ENCODE data around the gene HTRA3. TPM values are rescaled to one million over a fixed set of nuclear protein-coding genes. Genes with fewer than 3 reads are reported as not detected.

Gene HTRA3
- total RNA-seq, 1 experiment from 2014 or later: 2.3 TPM

GRCh38 chr4:8225706-8226443, 43.7 kb upstream of the HTRA3 start (continued):
- 0 out of 2 replicates have a peak, but pooled peaks have one; percentile 5 for TF ChIP-seq PRDM15 (CRISPR knock-in tag; IDR thresholded peaks at IDR 0.05)
- no peak for TF ChIP-seq GABPB1 (CRISPR knock-in tag; IDR thresholded peaks at IDR 0.05)
- TF ChIP-seq TEAD1 (CRISPR knock-in tag; IDR thresholded peaks at IDR 0.05): no peak
- 0 out of 2 replicates have a peak, but pooled peaks have one; percentile 21 for TF ChIP-seq SP1 (CRISPR knock-in tag; conservative IDR thresholded peaks at IDR 0.05)
- no peak for TF ChIP-seq ZNF423 (CRISPR knock-in tag; IDR thresholded peaks at IDR 0.05)
- no peak for TF ChIP-seq ZNF263 (CRISPR knock-in tag; IDR thresholded peaks at IDR 0.05; ENCODE audit: low read depth)

GRCh38 chr4:8227201-8227770, 42.3 kb upstream of the HTRA3 start:
- ChIA-PET CTCF (interaction anchor here (1.0 to 6.5 kb wide), 6 partner anchors 15 to 183 kb away, joined by 3 to 55 read pairs (median 5); no protein-coding TSS in a partner anchor), POLR2A (no interaction called here)
- DNase-seq (ENCODE audit: low spot score) (no peak), ATAC-seq (no peak)
- Mint-ChIP-seq H3K27me3 (ENCODE audit: low read depth) (no peaks in the 10 kb centered on the region), H3K36me3 (no peaks in the 10 kb centered on the region), H3K4me1 (peaks cover 18% of the 10 kb centered on the region), H3K9me3 (no peaks in the 10 kb centered on the region), H3K4me3 (no peak overlapping the region), H3K27ac (no peak overlapping the region)
- TF ChIP-seq STAT6 (CRISPR knock-in tag; conservative IDR thresholded peaks at IDR 0.05; ENCODE audit: low read depth) (no peak), ATF3 (CRISPR knock-in tag; conservative IDR thresholded peaks at IDR 0.05) (no peak), ZMAT4 (CRISPR knock-in tag; IDR thresholded peaks at IDR 0.05) (no peak), TEAD4 (CRISPR knock-in tag; IDR thresholded peaks at IDR 0.05) (no peak), NFE2L1 (CRISPR knock-in tag; IDR thresholded peaks at IDR 0.05) (no peak), ZBTB43 (CRISPR knock-in tag; IDR thresholded peaks at IDR 0.05) (no peak), ZNF396 (CRISPR knock-in tag; IDR thresholded peaks at IDR 0.05; ENCODE audit: borderline replicate concordance) (no peak), HMGXB4 (CRISPR knock-in tag; IDR thresholded peaks at IDR 0.05) (no peak), CTCF (IDR thresholded peaks at IDR 0.05) (no peak), CBFB (CRISPR knock-in tag; IDR thresholded peaks at IDR 0.05; ENCODE audit: low read depth) (no peak), GRHL2 (CRISPR knock-in tag; IDR thresholded peaks at IDR 0.05; ENCODE audit: insufficient replicate concordance, severe bottlenecking) (no peak), IRF1 (CRISPR knock-in tag; IDR thresholded peaks at IDR 0.05) (no peak), TP53 (CRISPR knock-in tag; IDR thresholded peaks at IDR 0.05) (no peak), ZNF121 (CRISPR knock-in tag; IDR thresholded peaks at IDR 0.05) (no peak)
